Effector CD8-positive, alpha-beta T cell (primary cell): ENCODE measurements around the gene RNF145.
A peak's percentile ranks its signal among the peaks of the same experiment; 100 is the strongest.

Experiments used
- DNase-seq: peaks from one replicate; lab custom pipeline; 2025; lab: John Stamatoyannopoulos, UW

Gene RNF145

GRCh38 chr5:159217236-159217635 is 7.9 kb upstream of the RNF145 start:
- DNase-seq: no peak

GRCh38 chr5:159216454-159216853 is 7.1 kb upstream of the RNF145 start:
- DNase-seq: no peak

- no peak for DNase-seq
Measured at GRCh38 chr5:159215886-159216285, 6.5 kb upstream of the RNF145 start.

- DNase-seq: no peak
Measured at GRCh38 chr5:159214486-159215271, 5.3 kb upstream of the RNF145 start.

- DNase-seq: no peak
Measured at GRCh38 chr5:159212657-159213462, 3.5 kb upstream of the RNF145 start.

GRCh38 chr5:159211729-159212174 is 2.4 kb upstream of the RNF145 start:
- DNase-seq: no peak

GRCh38 chr5:159210846-159211245 is 1.5 kb upstream of the RNF145 start:
- DNase-seq: no peak

- no peak for DNase-seq
Measured at GRCh38 chr5:159210210-159210661, 883 bp upstream of the RNF145 start.

- peak; percentile 25 for DNase-seq
Measured at GRCh38 chr5:159208514-159209437, 577 bp downstream of the RNF145 start.

GRCh38 chr5:159207686-159208513 is 1.5 kb downstream of the RNF145 start:
- peak; percentile 62 for DNase-seq

- no peak for DNase-seq
Measured at GRCh38 chr5:159207222-159207685, 2.1 kb downstream of the RNF145 start.

- no peak for DNase-seq
Measured at GRCh38 chr5:159206818-159207217, 2.5 kb downstream of the RNF145 start.

GRCh38 chr5:159206368-159206767 is 3.0 kb downstream of the RNF145 start:
- no peak for DNase-seq

- no peak for DNase-seq
Measured at GRCh38 chr5:159203351-159203750, 6.0 kb downstream of the RNF145 start.

- DNase-seq: no peak
Measured at GRCh38 chr5:159202151-159202550, 7.2 kb downstream of the RNF145 start.

- no peak for DNase-seq
Measured at GRCh38 chr5:159199780-159200179, 9.6 kb downstream of the RNF145 start.

GRCh38 chr5:159199225-159199624 is 10.1 kb downstream of the RNF145 start:
- DNase-seq: no peak

- DNase-seq: no peak
Measured at GRCh38 chr5:159198063-159199036, 11.0 kb downstream of the RNF145 start.

GRCh38 chr5:159195775-159196174 is 13.6 kb downstream of the RNF145 start:
- no peak for DNase-seq

GRCh38 chr5:159190170-159190569 is 19.2 kb downstream of the RNF145 start:
- DNase-seq: no peak
